GM12875 (cell line): ENCODE data around the gene STK32C.

ENCODE experiments used
- H3K4me3 ChIP-seq: one replicate; pipeline ENCODE4 v1.5.1; 2011; ENCODE audit warnings: low read depth, low read length, control low read depth
- CTCF ChIP-seq: IDR thresholded peaks from 2 replicates; pipeline ENCODE4 v1.5.1; 2011; ENCODE audit warnings: low read depth, mild to moderate bottlenecking, control low read depth, inconsistent platforms, low read length, moderate library complexity, borderline replicate concordance; ENCODE audit not compliant: insufficient read depth

Gene STK32C

GRCh38 chr10:132305654-132306342, 2.0 kb downstream of the STK32C start:
- no peak overlapping the region for H3K4me3 ChIP-seq
- TF ChIP-seq CTCF: no peak

GRCh38 chr10:132304756-132305509, 2.8 kb downstream of the STK32C start:
- H3K4me3 ChIP-seq: no peak overlapping the region
- TF ChIP-seq CTCF: no peak

GRCh38 chr10:132303361-132304115, 4.2 kb downstream of the STK32C start:
- no peak overlapping the region for H3K4me3 ChIP-seq
- TF ChIP-seq CTCF: no peak

GRCh38 chr10:132302421-132303310, 5.1 kb downstream of the STK32C start:
- TF ChIP-seq CTCF: no peak
- H3K4me3 ChIP-seq: no peak overlapping the region

- TF ChIP-seq CTCF: no peak
- H3K4me3 ChIP-seq: no peak overlapping the region
These were observed 6.1 kb downstream of the STK32C start for GRCh38 chr10:132301371-132302330.

GRCh38 chr10:132300582-132300981, 7.2 kb downstream of the STK32C start:
- TF ChIP-seq CTCF: no peak
- no peak overlapping the region for H3K4me3 ChIP-seq
